GM23248 (cell line): ENCODE data around the gene C17orf58.

ENCODE experiments used
- EZH2 ChIP-seq: fragments of 200-600 bp; sonication (generic); IDR thresholded peaks from 2 replicates; pipeline ENCODE4 v1.6.1; 2018; ENCODE audit warnings: antibody characterized with exemption, mild to moderate bottlenecking; ENCODE audit not compliant: insufficient read depth, poor library complexity, severe bottlenecking
- EZH2phosphoT487 ChIP-seq: fragments of 200-600 bp; sonication (generic); IDR thresholded peaks from 2 replicates; pipeline ENCODE4 v1.6.1; 2018; ENCODE audit warnings: antibody characterized with exemption, moderate library complexity, mild to moderate bottlenecking, low read depth; ENCODE audit not compliant: insufficient read depth

GRCh38 chr17:67980456-67980855 lies 15.8 kb downstream of the C17orf58 start:
- TF ChIP-seq EZH2 (no peak), EZH2phosphoT487 (no peak)
